AG04449 (cell line): ENCODE results near the gene ICAM4.

Experiments used
- CTCF ChIA-PET: fragments of 350-600 bp; formaldehyde crosslinking; extraction: SDS; loops from one replicate; lab custom pipeline; 2021; ENCODE audit warnings: antibody characterized with exemption; lab: Yijun Ruan, JAX
- POLR2A ChIA-PET: fragments of 400-600, 350-600 bp; formaldehyde crosslinking; extraction: SDS; loops from one replicate; lab custom pipeline; 2020; ENCODE audit warnings: antibody characterized with exemption, inconsistent platforms; lab: Yijun Ruan, JAX
- DNase-seq: peaks from one replicate; pipeline ENCODE4 v3.0.0-alpha.2; 2010; ENCODE audit warnings: low read depth, low spot score
- H3K4me3 ChIP-seq: 2 replicates; pipeline ENCODE4 v1.5.1; 2011; ENCODE audit warnings: low read depth, mild to moderate bottlenecking, control low read depth, low read length
- TF ChIP-seq, protein P1 (sequence below): IDR thresholded peaks from one replicate; pipeline ENCODE4 v1.5.1; 2011; ENCODE audit warnings: mild to moderate bottlenecking, moderate library complexity, low read length, control low read depth, inconsistent platforms; ENCODE audit not compliant: insufficient read depth; ENCODE audit errors: missing control alignments

Gene ICAM4

GRCh38 chr19:10292206-10292788, 5.5 kb downstream of the ICAM4 start:
- POLR2A ChIA-PET: interaction anchor here (1.5 to 2.1 kb wide), 3 partner anchors 14 to 42 kb away, joined by 4 to 10 read pairs (median 6); partner anchors contain the start of gene RAVER1

GRCh38 chr19:10292789-10293636, 6.3 kb downstream of the ICAM4 start:
- TF ChIP-seq, protein P1, sequence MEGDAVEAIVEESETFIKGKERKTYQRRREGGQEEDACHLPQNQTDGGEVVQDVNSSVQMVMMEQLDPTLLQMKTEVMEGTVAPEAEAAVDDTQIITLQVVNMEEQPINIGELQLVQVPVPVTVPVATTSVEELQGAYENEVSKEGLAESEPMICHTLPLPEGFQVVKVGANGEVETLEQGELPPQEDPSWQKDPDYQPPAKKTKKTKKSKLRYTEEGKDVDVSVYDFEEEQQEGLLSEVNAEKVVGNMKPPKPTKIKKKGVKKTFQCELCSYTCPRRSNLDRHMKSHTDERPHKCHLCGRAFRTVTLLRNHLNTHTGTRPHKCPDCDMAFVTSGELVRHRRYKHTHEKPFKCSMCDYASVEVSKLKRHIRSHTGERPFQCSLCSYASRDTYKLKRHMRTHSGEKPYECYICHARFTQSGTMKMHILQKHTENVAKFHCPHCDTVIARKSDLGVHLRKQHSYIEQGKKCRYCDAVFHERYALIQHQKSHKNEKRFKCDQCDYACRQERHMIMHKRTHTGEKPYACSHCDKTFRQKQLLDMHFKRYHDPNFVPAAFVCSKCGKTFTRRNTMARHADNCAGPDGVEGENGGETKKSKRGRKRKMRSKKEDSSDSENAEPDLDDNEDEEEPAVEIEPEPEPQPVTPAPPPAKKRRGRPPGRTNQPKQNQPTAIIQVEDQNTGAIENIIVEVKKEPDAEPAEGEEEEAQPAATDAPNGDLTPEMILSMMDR: no peak
- DNase-seq: no peak
- peak overlapping the region; percentile 60 for H3K4me3 ChIP-seq
- ChIA-PET CTCF (interaction anchor here (1.1 to 1.7 kb wide), 5 partner anchors 12 to 96 kb away, joined by 4 to 9 read pairs (median 6); no protein-coding TSS in a partner anchor), POLR2A (interaction anchor here (1.5 to 2.1 kb wide), 2 partner anchors 13 to 41 kb away, joined by 4 to 10 read pairs; partner anchors contain the start of gene RAVER1)

More at GRCh38 chr19:10292206-10292788, 5.5 kb downstream of the ICAM4 start:
- H3K4me3 ChIP-seq: peak overlapping the region; percentile 60
- CTCF ChIA-PET: interaction anchor here (1.1 to 1.7 kb wide), 5 partner anchors 13 to 97 kb away, joined by 4 to 9 read pairs (median 6); no protein-coding TSS in a partner anchor
- TF ChIP-seq, protein P1: no peak
- DNase-seq: no peak

DNA sequence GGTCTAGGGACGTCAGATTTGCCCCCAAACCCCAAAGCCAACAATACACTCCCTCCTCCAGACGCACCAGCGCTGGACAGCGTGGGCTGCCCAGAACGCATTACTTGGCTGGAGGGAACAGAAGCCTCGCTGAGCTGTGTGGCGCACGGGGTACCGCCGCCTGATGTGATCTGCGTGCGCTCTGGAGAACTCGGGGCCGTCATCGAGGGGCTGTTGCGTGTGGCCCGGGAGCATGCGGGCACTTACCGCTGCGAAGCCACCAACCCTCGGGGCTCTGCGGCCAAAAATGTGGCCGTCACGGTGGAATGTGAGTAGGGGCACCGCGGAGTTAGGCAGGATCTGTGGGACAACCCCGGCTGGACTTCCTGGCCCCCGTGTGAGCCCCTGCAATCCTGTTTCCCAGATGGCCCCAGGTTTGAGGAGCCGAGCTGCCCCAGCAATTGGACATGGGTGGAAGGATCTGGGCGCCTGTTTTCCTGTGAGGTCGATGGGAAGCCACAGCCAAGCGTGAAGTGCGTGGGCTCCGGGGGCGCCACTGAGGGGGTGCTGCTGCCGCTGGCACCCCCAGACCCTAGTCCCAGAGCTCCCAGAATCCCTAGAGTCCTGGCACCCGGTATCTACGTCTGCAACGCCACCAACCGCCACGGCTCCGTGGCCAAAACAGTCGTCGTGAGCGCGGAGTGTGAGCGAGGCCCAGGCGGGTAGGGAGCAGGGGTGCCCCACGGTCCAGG, 7.0 kb downstream of the ICAM4 start:
- no peak for DNase-seq
- no peak overlapping the region for H3K4me3 ChIP-seq
- TF ChIP-seq, protein P1: no peak
- ChIA-PET POLR2A (no interaction called here), CTCF (interaction anchor here (1.1 kb wide), 1 partner anchor 12 kb away, joined by 4 read pairs; no protein-coding TSS in a partner anchor)

GRCh38 chr19:10294368-10294697, 7.6 kb downstream of the ICAM4 start:
- DNase-seq: no peak
- ChIA-PET CTCF (interaction anchor here (1.1 kb wide), 1 partner anchor 11 kb away, joined by 4 read pairs; no protein-coding TSS in a partner anchor), POLR2A (no interaction called here)
- TF ChIP-seq, protein P1: peak; percentile 26
- no peak overlapping the region for H3K4me3 ChIP-seq

DNA sequence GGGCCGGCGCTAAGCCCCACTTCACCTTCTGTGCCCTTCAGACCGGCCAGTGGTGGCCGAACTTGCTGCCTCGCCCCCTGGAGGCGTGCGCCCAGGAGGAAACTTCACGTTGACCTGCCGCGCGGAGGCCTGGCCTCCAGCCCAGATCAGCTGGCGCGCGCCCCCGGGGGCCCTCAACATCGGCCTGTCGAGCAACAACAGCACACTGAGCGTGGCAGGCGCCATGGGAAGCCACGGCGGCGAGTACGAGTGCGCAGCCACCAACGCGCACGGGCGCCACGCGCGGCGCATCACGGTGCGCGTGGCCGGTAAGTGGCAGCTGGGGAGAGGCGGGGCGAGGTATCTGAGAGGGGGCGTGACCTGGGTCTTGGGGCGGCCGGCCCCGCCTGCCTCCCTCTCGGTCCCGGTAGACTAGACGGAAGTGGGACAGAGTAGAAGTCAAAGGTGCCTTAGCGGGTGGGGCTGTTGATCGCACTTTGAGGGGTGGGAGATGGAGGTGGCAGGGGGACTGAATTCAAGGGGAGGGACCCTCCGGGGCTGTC, 8.6 kb downstream of the ICAM4 start:
- H3K4me3 ChIP-seq: no peak overlapping the region; the same call in 1 of the 2 replicates
- no peak for DNase-seq
- CTCF ChIA-PET: interaction anchor here (1.0 kb wide), 2 partner anchors 24 to 35 kb away, joined by 3 read pairs; partner anchors contain the start of gene ICAM1

More for the DNA sequence above, 8.6 kb downstream of the ICAM4 start:
- TF ChIP-seq, protein P1: no peak
- POLR2A ChIA-PET: no interaction called here
